B cell (primary cell): ENCODE measurements around the gene ITPKB. TPM values are rescaled to one million over a fixed set of nuclear protein-coding genes. Genes with fewer than 3 reads are reported as not detected.
A peak's percentile ranks its signal among the peaks of the same experiment; 100 is the strongest.

ENCODE experiments used
- ATAC-seq: fragments of 200-7000 bp; cut with Tn5 transposase; one replicate; pipeline ENCODE4 v1.10.0; 2021; ENCODE audit warnings: low read depth, mild to moderate bottlenecking, moderate number of reproducible peaks, moderate library complexity
- CTCF ChIA-PET: fragments of 350-600 bp; sonication (Branson Sonifier 250); formaldehyde crosslinking; loops from one replicate; lab custom pipeline; 2021; ENCODE audit warnings: antibody characterized with exemption, inconsistent platforms; lab: Charles Lee
- POLR2A ChIA-PET: fragments of 350-600 bp; sonication (Branson Sonifier 250); formaldehyde crosslinking; loops from one replicate; lab custom pipeline; 2021; ENCODE audit warnings: antibody characterized with exemption; lab: Charles Lee
- DNase-seq: peaks from one replicate; pipeline ENCODE4 v3.0.0; 2013
- H2AFZ ChIP-seq: 2 replicates; pipeline ENCODE4 v1.6.1; 2012; ENCODE audit warnings: mild to moderate bottlenecking, low read depth, low read length; ENCODE audit not compliant: insufficient read depth, poor library complexity, severe bottlenecking
- H3K27ac ChIP-seq, 2 donors: 1 replicate in 1 of 2; 2 replicates in 1 of 2; pipeline ENCODE4 v1.5.1; 2012 to 2013; ENCODE audit warnings: low read length in 2 of 2, mild to moderate bottlenecking in 2 of 2, moderate library complexity in 1 of 2
- H3K27me3 ChIP-seq, 4 experiments: fragments of 200-600 bp in 1 of 4; sonication (generic) in 1 of 4; replicated peaks in 1 of 4; 1 replicate in 2 of 4; 2 replicates in 2 of 4; pipeline versions ENCODE4 v1.6.1 to v1.7.0; 2013 to 2016; ENCODE audit warnings: low read length in 3 of 4, mild to moderate bottlenecking in 2 of 4, mixed read lengths in 1 of 4, moderate library complexity in 1 of 4; ENCODE audit not compliant: insufficient read depth in 4 of 4, control insufficient read depth in 3 of 4; ENCODE audit errors: control extremely low read depth in 1 of 4
- H3K36me3 ChIP-seq, 2 experiments: replicated peaks in 1 of 2; 1 replicate in 1 of 2; 2 replicates in 1 of 2; pipeline versions ENCODE4 v1.6.1 to v1.7.1; 2013; ENCODE audit warnings: low read length in 1 of 2; ENCODE audit not compliant: insufficient read depth in 2 of 2, control insufficient read depth in 1 of 2; ENCODE audit errors: control extremely low read depth in 1 of 2, extremely low read depth in 1 of 2
- H3K4me1 ChIP-seq, 2 donors: fragments of 200-600 bp in 1 of 2; sonication (generic) in 1 of 2; 1 replicate in 1 of 2; 2 replicates in 1 of 2; pipeline versions ENCODE4 v1.5.1 to v1.6.1; 2013 to 2017; ENCODE audit warnings: low read length in 2 of 2; ENCODE audit not compliant: control insufficient read depth in 2 of 2, insufficient read depth in 2 of 2
- H3K4me2 ChIP-seq: replicated peaks from 2 replicates; pipeline ENCODE3; 2012; ENCODE audit warnings: mild to moderate bottlenecking, low read depth, low read length; ENCODE audit not compliant: poor library complexity, severe bottlenecking
- H3K4me3 ChIP-seq, 5 experiments: fragments of 200-600 bp in 1 of 5; sonication (generic) in 1 of 5; 1 replicate in 3 of 5; 2 replicates in 2 of 5; pipeline versions ENCODE4 v1.5.1 to v1.7.0; 2011 to 2016; ENCODE audit warnings: low read length in 4 of 5, mild to moderate bottlenecking in 4 of 5, low read depth in 2 of 5, control low read depth in 1 of 5, moderate library complexity in 1 of 5; ENCODE audit not compliant: insufficient read depth in 1 of 5; ENCODE audit errors: control extremely low read depth in 1 of 5, extremely low read depth in 1 of 5
- H3K79me2 ChIP-seq: fragments of 200-600 bp; sonication (generic); one replicate; pipeline ENCODE4 v1.6.0; 2016; ENCODE audit warnings: low read length; ENCODE audit not compliant: control insufficient read depth, insufficient read depth
- H3K9ac ChIP-seq: fragments of 200-600 bp; sonication (generic); 2 replicates; pipeline ENCODE4 v1.6.1; 2017; ENCODE audit warnings: mild to moderate bottlenecking, low read length, moderate library complexity
- H3K9me3 ChIP-seq, 3 donors: one replicate each; pipeline versions ENCODE4 v1.6.1 to v1.7.1; 2013; ENCODE audit warnings: low read length in 2 of 3; ENCODE audit not compliant: control insufficient read depth in 2 of 3, insufficient read depth in 1 of 3; ENCODE audit errors: control extremely low read depth in 1 of 3
- H4K20me1 ChIP-seq: 2 replicates; pipeline ENCODE4 v1.6.0; 2012; ENCODE audit warnings: mild to moderate bottlenecking, low read length; ENCODE audit not compliant: insufficient read depth, control insufficient read depth, poor library complexity, severe bottlenecking
- H3K27ac Mint-ChIP-seq: one replicate; pipeline ENCODE4 v1.8.0; 2021; ENCODE audit warnings: mixed read lengths
- H3K27me3 Mint-ChIP-seq: one replicate; pipeline ENCODE4 v1.8.0; 2021; ENCODE audit warnings: mixed read lengths
- H3K4me1 Mint-ChIP-seq: one replicate; pipeline ENCODE4 v1.8.0; 2021; ENCODE audit warnings: mixed read lengths
- H3K4me3 Mint-ChIP-seq: one replicate; pipeline ENCODE4 v1.8.0; 2021; ENCODE audit warnings: mixed read lengths
- H3K9me3 Mint-ChIP-seq: one replicate; pipeline ENCODE4 v1.8.0; 2022; ENCODE audit warnings: mixed read lengths; ENCODE audit not compliant: insufficient read depth
- CTCF ChIP-seq: fragments of 200-600 bp; IDR thresholded peaks from one replicate; pipeline ENCODE4 v1.8.0; 2022; ENCODE audit warnings: antibody characterized with exemption, mild to moderate bottlenecking
- EZH2 ChIP-seq: IDR thresholded peaks from 2 replicates; pipeline ENCODE4 v1.6.1; 2012; ENCODE audit warnings: borderline replicate concordance, low read depth, mild to moderate bottlenecking, moderate library complexity, low read length; ENCODE audit not compliant: insufficient read depth, poor library complexity, severe bottlenecking
- WGBS: methylation state at CpG from one replicate; pipeline ENCODE4 v1.1.5; 2013; ENCODE audit warnings: missing lambda C conversion rate; ENCODE audit not compliant: insufficient coverage; 5-methylcytosine and 5-hydroxymethylcytosine counted together
- intact Hi-C: fragments of 100-400 bp; cut with micrococcal nuclease; formaldehyde crosslinking; loops from one replicate; pipeline ENCODE4 v1.10.0; 2022
- polyA plus RNA-seq: library from polyadenylated mRNA; depleted of rRNA; stranded (reverse); fragments of >200 nt; gene quantifications from 2 replicates; pipeline ENCODE4 v1.2.3, GENCODE V29; 2012
- total RNA-seq, 2 donors: library from RNA; stranded (reverse); fragments of 120-200 nt in 1 of 2; gene quantifications; 1 replicate in 1 of 2; 2 replicates in 1 of 2; pipeline versions ENCODE4 v1.2.3 to v1.2.4, GENCODE V29; 2013 to 2022

ITPKB gene
- total and polyA plus RNA-seq, 2 donors (not counting 1 experiment from before 2014, with no cell fraction given), result 21.8 to 93.5 TPM

GRCh38 chr1:226679853-226680516 is 59.1 kb downstream of the ITPKB start:
- POLR2A ChIA-PET, result interaction anchor here (0.6 to 2.5 kb wide), 10 partner anchors 8 to 47 kb away, joined by 3 to 7 read pairs (median 3); no protein-coding TSS in a partner anchor
- CTCF ChIA-PET, result interaction anchor here (1.0 to 4.5 kb wide), 9 partner anchors 8 to 148 kb away, joined by 3 to 29 read pairs (median 5); no protein-coding TSS in a partner anchor
- H3K4me1 ChIP-seq, result peaks cover 94 to 99% of the 10 kb centered on the region in 2 donors
- no peaks in the 10 kb centered on the region for H3K27me3 ChIP-seq
- Mint-ChIP-seq H3K27ac (peak overlapping the region; percentile 96), H3K4me3 (peak overlapping the region; percentile 83), H3K9me3 (no peaks in the 10 kb centered on the region), H3K4me1 (peaks cover 98% of the 10 kb centered on the region), H3K27me3 (no peaks in the 10 kb centered on the region)
- H3K4me3 ChIP-seq, result peak overlapping the region; percentile 19 to 63 (median 55)
- peak overlapping the region; percentile 65 for H2AFZ ChIP-seq
- peaks cover 0 to 19% of the 10 kb centered on the region in 2 experiments for H3K36me3 ChIP-seq
- H3K9me3 ChIP-seq, result no peaks in the 10 kb centered on the region
- peak overlapping the region; percentile 63 for H3K9ac ChIP-seq
- intact Hi-C loops, result loop anchor here (1.0 to 5.0 kb wide), 3 partner anchors 11 to 273 kb away; partner anchors contain the start of gene PARP1
- DNase-seq (peak; percentile 90), ATAC-seq (peak; percentile 48)
- TF ChIP-seq CTCF (no peak), EZH2 (no peak)
- H3K4me2 ChIP-seq, result peak overlapping the region; percentile 84
- peak overlapping the region; percentile 88 to 94 for H3K27ac ChIP-seq
- peaks cover 82% of the 10 kb centered on the region for H3K79me2 ChIP-seq
- WGBS, result 1% methylated on average over 18 of the region's 22 CpGs
- no peaks in the 10 kb centered on the region for H4K20me1 ChIP-seq

GRCh38 chr1:226679262-226679661 is 59.8 kb downstream of the ITPKB start:
- Histone ChIP-seq H4K20me1 (no peaks in the 10 kb centered on the region), H3K9me3 (no peaks in the 10 kb centered on the region), H3K27me3 (no peaks in the 10 kb centered on the region), H3K4me3 (peak overlapping the region in 2 of 5 experiments; percentile 55 to 57), H3K9ac (peak overlapping the region; percentile 63), H3K36me3 (peaks cover 0 to 12% of the 10 kb centered on the region in 2 experiments), H3K4me1 (peaks cover 90 to 98% of the 10 kb centered on the region in 2 donors), H2AFZ (no peak overlapping the region), H3K27ac (peak overlapping the region; percentile 88 to 94), H3K79me2 (peaks cover 81% of the 10 kb centered on the region), H3K4me2 (peak overlapping the region; percentile 84)
- intact Hi-C loops, result loop anchor here (5.0 kb wide), 1 partner anchor 272 kb away; the partner anchor contains the start of gene PARP1
- ChIA-PET POLR2A (interaction anchor here (0.9 to 2.0 kb wide), 6 partner anchors 8 to 46 kb away, joined by 3 to 7 read pairs (median 4); no protein-coding TSS in a partner anchor), CTCF (interaction anchor here (1.0 to 4.5 kb wide), 7 partner anchors 8 to 149 kb away, joined by 3 to 29 read pairs (median 8); no protein-coding TSS in a partner anchor)
- TF ChIP-seq CTCF (no peak), EZH2 (no peak)
- H3K27me3 Mint-ChIP-seq, result no peaks in the 10 kb centered on the region
- no peak for DNase-seq
- peak overlapping the region; percentile 96 for H3K27ac Mint-ChIP-seq
- peak overlapping the region; percentile 83 for H3K4me3 Mint-ChIP-seq
- H3K4me1 Mint-ChIP-seq, result peaks cover 98% of the 10 kb centered on the region
- WGBS, result no CpG with 5 or more reads among the region's 2 CpGs
- ATAC-seq, result no peak
- H3K9me3 Mint-ChIP-seq, result no peaks in the 10 kb centered on the region
